HuH-7.5 (cell line): ENCODE results near the gene ALG14.
"Not testable (repeated sequence)": the region's sequence is repeated elsewhere in the genome, so short reads cannot be mapped to it uniquely, and the experiment has no call there.

ENCODE experiments used
- DNase-seq: peaks from one replicate; pipeline ENCODE4 v3.0.0; 2011; ENCODE audit warnings: low spot score

Gene ALG14

DNA sequence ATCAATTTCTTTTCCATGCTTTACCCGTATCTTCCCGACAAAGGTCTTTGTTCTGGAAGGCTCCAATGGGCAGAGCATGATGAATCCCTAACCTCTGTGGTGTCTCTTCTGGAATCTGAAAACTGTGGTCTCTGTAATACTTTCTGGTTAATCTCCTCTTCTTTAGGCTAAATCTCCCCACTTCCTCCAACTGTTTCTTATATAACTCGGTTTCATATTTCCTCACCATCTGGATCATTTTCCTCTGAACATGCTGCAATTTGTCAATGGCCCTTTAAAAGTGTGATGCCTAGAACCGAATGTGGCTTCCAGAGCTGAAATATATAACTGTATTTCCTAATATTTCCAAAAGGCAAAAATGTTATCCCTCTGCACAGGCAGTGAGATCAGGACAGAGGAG is 66.1 kb downstream of the ALG14 start:
- no peak for DNase-seq

DNA sequence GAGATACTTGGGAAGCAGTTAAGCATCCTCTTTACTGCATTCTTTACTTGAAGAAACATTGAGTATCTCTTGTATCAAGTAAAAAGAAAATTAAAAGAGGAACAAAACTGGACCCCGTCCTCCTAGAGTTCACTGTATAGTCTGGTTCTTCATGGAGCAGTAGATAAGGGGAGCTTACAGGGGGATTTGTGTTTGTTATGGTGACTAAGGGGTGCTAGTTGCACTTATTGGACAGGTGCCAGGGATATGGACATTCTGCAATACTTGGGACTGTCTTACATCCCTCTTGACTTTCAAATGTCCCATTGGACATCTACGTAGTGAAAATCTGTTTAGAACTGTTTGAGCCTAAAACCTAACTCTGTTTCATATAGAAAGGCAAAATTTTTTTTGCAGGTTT is 67.2 kb downstream of the ALG14 start:
- no peak for DNase-seq

DNA sequence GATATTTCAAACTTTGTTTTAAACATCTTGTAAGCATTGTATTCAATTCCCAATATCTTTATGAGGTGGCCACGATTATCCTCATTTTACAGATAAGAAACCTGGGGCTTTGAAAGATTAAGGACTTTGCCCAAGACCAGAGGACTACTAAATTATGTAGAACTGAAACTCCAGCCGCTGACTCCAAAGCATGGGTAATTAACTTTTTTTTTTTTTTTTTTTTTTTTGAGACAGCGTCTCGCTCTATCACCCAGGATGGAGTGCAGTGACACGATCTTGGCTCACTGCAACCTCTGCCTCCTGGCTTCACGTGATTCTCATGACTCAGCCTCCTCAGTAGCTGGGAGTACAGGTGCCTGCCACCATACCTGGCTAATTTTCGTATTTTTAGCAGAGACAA is 68.7 kb downstream of the ALG14 start:
- DNase-seq = no peak

DNA sequence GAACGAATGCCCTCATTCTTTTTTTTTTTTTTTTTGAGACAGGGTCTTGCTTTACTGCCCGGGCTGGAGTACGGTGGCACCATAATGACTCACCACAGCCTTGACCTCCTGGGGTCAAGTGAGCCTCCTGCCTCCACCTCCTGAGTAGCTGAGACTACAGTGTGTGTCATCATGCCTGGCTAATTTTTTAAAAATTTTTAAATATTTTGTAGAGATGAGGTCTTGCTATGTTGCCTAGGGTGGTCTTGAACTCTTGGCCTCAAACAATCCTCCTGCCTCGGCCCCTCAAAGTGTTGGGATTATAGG is 69.4 kb downstream of the ALG14 start:
- no peak for DNase-seq

DNA sequence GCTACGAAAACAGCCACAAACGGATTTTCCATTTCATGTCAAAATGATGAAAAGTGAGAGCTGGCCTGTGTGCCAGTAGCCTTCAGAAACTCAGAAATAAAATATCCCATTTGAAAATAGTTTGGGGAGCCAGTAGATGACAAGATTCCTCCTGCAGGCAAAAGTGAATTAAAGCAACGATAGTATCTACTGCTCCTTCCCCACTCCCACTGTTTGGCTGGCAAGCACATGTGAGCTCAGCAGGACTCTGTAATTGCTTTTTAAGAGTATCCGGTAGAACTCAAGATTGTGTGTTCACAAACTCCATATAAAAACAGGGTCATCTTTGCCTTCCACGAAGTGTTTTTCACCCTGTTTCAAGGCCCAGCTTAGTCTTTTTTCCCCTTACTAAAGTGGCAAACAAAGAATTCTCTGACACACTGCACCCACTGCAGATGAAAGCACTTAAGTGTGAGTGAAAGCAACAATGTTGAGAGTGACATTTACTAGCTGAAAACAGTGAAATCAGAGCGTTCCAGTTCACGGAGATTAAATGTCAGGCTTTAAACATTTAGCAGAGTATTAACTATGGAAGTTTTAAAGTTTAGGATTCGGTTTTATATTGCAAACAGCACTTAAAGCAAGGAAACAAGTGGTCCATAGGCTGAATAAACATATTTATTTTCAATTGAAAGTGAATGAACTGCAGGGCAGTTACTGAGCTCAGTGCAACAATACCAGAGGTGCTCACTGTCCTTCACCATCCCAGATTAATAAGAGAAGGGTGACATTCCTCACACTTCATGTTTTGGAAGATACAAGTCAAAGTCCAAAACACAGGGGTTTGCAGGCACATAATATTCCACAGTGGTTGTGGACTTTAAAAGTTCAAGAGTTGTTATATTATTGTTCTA is 70.0 kb downstream of the ALG14 start:
- no peak for DNase-seq

DNA sequence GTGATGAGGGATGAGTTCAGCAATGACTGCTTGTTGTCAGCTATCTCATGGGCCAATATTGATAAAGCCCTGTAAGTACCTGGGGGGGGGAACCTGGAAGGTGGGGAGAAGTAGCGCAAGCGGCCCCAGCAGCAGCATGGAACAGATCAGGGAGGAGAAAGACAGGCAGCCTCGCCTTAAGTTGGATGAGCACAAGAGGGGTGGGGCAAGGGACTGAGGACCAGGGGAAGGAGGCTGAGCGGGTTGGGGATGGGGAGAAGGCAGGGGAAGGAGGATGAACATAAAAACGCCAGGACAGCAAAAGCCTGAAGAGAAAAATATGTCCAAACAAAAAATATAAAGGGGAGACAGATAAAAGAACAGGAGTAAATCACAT is 70.6 kb downstream of the ALG14 start:
- DNase-seq = no peak

DNA sequence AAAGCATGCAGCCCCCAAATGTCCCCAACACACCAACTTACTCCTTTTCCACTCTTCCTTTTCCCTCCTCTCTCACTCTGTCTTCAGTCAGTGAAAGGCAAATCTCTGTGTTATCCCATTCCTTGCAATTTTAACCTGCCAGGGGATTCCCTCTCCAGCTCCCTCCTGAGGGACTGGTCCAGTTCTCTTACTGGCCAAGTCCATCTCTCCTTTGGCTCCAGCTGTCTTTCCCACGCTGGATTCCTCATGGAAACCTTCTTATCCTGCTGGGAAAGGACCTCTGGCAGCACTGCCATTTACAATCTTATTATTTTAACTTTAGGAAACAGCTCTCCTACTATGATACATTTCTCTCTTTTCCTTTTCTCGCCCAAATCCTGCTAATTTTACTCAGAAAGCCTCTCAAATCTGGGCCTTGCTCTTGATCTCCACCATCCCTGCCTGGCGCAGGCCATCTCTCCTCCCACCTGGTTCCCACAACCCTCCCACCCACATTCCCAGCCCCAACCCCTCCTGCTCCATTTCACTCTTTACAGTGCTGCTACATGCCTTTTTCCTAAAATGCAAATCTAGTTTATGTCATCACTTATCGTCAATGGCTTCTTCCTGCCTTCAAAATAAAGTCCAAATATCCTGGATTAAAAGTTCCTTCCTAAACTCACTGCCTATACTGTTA is 73.2 kb downstream of the ALG14 start:
- no peak for DNase-seq

DNA sequence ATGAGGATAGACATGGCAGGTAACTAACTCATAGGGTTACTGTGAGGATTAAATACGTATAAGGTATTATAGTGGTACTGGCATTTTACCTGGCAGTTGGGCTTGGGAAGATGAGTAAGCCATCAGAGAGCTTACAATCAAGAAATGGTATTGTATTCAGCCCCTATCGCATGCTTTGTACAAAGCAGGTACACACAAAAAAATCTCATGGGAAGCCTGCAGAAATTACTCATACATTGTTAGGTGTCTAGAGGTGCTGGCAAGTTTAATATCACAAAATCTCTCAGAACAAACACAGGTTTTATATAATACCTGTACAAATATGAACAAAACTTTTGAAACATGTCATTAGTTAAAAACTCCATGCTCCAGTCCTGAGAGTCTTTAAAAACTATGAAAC is 74.0 kb downstream of the ALG14 start:
- DNase-seq = no peak

DNA sequence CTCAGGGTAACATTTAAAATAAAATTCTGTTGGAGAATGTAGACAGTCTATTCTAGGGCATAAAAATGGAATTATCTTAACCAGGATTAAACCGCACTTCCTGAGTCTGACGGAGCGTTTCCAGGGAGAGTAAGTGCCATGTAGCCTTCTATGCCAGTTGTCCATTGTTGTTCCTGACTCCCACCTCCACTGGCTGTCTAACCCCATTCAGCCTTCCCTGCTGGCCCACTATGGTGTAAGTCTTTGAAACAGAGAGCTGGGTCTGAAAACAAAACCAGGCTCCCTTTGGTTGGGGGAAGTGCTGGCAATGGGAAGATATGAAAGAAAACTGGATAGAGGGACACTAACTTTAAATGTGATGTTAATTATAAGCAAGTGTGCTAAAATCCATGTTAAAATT is 74.6 kb downstream of the ALG14 start:
- no peak for DNase-seq

DNA sequence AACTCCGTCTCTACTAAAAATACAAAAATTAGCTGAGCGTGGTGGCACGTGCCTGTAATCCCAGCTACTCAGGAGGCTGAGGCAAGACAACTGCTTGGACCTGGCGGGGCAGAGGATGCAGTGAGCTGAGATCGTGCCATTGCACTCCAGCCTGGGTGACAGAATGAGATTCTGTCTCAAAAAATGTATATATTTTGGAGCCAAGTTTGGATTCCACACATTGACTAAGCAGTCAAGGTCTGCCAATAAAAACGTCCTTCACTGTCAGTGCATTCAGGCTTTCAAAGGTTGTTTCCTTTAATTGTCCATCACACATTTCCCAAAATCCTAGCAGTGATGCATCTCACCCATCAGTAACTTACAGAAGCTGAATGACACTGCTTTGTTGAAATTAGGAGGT is 77.2 kb downstream of the ALG14 start:
- DNase-seq = not testable (repeated sequence)

DNA sequence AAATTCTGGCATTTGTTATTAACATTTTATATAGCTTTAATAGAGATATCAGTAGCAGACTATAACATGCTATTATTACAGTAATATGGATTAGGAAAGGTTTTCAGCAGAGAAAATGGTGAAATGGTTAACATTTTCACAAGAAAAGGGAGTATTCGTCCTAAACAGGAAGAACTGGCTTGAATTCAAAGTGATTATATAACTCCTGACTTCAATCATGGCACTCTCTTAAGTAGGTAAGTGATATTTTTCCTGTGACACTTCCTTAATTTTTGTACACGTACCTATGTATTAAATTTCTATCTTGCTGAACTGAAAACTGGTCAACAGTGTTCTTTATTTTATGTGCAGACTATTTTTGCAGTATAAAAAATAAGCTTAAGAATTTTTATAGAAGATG is 77.9 kb downstream of the ALG14 start:
- DNase-seq = no peak

DNA sequence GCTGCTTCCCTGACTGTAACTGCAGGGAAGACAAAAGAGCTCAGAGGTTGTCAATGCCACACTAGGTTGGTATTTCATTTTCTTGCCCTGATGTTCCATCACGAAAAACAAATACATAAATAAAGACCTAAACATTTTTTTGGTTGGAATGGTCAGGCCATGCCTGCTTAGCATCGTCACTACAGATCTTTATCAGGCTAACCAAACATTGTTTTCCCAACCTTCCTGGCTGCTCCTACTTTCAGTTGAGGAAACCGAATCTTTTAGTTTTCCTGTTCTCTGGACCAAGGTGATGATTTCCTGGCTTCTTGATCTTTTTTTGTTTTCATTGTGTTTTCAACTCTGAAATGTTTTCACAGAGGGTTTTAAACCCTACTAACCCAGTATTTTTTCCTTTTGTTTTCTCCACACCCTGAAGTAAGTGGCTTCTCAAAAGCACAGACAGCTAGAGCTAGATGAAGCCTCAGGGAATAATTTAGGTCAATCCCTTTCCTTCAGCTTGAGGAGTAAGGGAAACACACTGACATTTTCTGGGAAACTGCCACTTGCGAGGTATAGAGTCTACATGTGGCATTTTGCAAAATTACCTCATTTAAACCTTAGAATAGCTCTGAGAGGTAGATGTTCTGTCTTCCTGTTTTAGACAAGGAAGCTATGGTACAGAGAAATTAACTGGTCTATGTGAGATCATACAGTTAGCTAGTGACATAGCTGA is 78.7 kb downstream of the ALG14 start:
- no peak for DNase-seq

DNA sequence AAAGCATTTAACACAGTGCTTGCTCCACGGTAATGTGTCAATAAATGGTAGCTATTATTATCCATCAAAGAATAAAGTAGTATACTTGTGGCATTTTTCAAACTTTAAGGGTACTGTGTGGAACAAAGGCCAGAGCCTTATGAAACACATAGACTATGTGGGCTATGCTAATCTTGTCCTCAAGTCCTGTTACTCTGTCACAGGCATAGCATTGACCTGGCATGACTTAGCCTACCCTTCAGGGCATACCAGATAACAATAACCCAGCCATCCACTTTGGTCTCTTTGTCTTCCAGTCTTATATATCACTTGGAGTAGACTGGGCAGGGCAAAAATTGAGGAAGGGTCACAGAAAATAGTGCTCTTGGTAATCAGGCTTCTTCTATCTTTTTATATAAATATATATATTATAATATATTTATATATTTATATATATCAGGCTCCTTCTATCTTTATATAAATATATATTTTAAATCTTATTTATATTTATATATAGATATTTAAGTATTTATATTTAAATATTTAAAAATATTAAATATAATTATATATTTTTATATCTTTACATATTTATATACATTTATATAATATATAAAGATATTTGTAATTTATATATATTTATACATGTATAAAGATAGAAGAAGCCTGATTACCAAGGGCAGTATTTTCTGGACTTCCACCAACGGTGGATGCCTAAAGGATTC is 79.7 kb downstream of the ALG14 start:
- DNase-seq = no peak

DNA sequence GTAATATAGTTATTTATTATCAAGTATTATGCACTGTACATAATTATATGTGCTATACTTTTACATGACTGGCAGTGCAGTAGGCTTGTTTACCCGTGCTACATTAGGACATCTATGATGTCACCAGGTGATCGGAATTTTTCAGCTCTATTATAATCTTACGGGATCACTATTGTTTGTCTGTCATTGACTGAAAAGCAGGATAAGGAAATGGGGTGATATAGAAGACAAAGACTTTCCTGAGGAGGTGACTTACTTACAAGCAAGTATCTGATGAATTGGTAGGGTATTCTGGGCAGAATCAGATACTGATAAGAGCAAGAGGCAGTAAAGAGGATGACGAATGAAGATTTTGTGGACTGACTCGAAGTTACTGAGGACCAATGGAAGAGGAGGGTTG is 80.6 kb downstream of the ALG14 start:
- DNase-seq = no peak

DNA sequence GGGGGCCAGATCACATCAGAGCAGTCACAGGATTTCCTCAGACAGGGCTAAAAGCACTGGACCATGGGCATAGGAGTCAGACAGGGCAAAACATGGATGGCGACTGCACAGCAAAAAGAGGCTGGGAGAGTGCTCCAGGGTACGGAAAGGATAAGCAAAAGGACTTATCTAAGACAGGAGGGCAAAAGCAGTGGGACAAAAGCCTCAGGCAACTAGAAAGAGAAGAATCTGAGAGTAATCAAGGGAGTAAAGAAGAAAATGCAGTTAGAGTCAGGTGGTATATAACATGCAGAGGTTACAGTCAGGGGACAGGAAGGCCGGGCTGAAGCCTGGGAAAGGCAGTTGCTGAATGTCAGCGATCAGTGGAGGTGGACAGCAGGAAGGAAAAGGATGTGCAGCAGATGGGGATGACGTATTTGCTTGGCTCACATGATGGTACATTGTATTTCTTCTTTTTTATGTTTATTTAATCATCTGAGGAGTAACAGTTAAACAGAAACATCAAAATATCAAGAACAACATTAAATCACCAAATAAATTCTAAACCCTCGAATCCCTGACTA is 82.8 kb downstream of the ALG14 start:
- DNase-seq = no peak

DNA sequence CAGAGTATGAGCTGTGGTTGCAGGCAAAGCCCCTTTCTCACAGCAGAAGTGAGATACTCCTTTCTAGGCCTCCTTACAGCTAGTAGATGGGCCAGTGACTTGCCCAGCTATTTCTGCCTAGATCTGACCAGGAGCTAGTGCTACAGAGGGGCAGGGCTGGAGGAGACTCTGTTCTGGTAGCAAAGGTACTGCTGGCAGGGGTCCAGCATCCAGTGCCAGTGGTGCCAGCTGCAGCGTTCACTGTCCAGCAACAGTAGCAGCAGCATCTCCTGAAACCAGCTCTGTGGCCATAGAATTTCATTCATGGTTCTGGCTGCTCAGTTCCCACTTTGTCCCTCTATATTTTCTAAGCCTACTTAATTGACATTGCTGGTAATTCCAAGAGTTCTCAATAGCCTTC is 83.4 kb downstream of the ALG14 start:
- DNase-seq = no peak

DNA sequence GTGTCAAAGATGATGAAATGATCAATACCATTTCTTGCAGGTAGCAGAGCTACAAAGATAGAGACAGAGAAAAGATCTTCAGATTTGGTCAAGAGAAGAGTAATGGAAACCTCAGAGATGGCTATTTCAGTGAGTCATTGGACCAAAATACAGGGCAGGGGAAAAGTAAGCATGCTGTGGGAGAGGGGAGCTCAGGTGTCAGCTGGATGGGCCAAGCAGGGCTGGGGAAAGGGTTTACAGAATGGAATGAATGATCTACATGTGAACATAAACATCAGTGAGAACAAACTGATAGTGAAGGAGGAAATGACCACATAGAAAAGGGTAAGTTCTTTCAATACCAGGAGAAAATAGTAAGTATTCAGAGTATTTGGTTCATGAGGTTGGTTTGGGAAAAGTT is 84.4 kb downstream of the ALG14 start:
- no peak for DNase-seq

DNA sequence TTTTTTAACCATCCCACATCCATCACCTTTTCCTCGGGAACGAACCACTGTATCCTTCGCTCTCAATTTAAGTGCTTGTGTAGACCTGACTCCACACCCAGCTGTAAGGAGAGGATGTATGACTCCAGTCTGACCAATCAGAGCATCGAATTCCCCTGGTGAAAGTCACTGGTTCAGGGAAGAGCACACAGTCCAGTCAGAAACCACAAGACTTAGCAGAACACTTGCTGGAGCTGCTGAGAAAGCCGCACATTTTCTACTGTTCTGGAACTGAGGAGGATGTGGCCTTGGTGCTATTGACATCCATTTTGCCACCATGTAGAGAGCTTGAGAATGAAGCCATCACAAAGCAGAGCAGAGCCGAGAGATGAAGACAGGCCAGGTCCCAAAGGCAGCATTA is 86.0 kb downstream of the ALG14 start:
- no peak for DNase-seq

DNA sequence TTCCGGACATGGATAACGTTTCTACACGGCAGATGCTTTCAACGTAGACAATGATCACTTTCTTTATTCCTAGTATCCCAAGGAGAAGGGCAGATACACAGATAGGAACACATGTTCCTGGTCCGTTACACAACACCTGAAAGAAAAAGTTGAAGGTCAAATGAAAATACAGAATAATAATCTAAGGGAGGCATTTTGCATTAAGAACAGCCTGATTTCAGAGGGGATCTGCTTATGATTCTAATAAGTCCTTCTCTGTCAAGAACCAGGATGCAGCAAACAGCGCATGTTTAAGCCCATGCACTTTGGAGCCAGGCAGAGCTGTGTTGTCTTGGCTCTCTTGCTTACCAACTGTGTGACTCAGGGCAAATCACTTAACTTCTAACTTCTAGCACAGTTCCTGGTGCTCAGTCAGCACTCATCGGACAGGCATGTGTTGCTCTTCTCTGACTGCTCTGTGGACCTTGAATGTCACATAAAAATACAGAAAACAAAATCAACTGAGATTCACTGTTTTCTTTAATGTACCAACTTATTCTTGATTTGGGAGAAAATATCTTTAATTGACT is 89.5 kb downstream of the ALG14 start:
- no peak for DNase-seq

DNA sequence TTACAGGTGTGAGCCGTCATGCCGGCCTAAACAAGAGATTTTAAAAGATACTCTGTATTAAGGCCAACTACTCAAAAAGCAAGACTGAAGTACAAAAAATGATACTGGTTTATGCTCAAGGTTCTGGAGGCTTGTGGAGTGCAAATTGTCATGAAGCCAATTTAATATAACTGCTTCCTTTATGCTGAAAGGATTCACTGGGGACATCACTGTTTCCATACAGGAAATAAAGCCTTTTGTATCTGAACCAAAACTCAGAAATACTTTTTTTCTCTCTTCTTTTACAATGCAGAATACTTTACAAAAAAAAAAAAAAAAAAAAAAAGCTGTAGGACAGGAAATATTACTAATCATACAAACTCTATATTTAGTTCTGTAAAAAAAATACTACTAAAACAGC is 90.4 kb downstream of the ALG14 start:
- DNase-seq = no peak

DNA sequence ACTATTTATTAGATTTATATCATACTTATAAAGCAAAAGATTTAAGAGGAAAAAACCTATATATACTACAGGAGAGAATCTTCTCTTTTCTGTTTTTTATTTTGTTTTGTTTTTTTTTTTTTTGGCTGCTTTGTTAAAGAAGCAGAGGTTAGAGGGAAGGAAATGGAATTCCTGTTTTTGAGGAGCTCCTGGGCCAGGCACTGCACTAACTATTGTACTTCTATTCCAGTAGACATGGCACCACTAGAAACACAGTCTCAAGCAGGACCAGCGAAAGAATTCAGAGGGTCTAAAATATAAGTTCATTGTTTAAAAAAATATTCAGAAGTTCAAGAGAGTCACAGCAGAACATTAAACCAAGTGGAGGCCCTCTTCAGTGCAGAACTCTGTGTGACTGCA is 91.2 kb downstream of the ALG14 start:
- no peak for DNase-seq
